Measurements from ENCODE around the gene ACOT13. TPM values are rescaled to one million over a fixed set of nuclear protein-coding genes. Genes with fewer than 3 reads are reported as not detected.
"Not testable (repeated sequence)": the region's sequence is repeated elsewhere in the genome, so short reads cannot be mapped to it uniquely, and the experiment has no call there.

Gene ACOT13
- total RNA-seq, 1 donor from 2014 or later = 43.4 TPM

DNA sequence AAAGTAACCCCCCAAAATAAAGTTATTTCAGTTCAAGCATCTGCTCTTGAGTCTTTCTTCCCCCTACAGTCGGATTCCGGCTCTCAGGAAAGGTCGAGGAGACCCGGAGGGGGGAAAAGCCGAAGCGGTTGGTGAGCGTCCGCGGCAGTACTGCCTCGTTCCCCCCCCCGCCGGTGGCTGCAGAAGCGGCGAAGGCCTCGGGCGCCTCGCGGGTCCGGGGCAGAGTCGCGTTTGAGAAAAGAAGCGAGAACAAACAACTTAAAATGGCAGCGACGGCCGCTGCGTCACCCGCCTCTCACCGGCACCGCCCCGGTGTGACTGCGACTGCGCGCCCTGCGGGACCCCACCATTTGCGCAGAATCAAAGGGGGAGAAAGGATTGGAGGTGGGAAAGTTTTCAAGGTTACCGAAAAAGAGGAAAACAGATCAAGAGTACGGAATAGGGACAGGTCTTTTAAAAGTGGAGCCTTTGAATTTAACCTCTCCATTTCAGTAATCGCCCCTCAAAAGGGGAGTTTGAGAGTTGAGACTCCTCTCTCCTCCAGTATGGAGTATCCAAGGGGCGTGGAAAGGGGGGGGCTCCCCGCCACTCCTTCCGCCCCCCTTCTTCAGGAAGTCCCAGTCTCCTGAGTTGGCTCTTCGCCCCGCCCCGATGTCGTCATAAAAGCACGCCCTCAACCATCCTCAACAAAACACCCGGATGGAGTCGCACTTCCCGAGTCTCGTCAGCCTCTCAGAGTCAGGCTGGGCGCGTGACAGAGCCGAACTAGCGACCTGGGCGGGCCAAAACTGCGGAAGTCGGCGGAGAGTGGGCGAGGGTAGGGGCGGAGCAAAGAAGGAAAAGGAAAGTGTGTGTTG is 54.0 kb downstream of the ACOT13 start:
- ATAC-seq = peak; percentile 89

DNA sequence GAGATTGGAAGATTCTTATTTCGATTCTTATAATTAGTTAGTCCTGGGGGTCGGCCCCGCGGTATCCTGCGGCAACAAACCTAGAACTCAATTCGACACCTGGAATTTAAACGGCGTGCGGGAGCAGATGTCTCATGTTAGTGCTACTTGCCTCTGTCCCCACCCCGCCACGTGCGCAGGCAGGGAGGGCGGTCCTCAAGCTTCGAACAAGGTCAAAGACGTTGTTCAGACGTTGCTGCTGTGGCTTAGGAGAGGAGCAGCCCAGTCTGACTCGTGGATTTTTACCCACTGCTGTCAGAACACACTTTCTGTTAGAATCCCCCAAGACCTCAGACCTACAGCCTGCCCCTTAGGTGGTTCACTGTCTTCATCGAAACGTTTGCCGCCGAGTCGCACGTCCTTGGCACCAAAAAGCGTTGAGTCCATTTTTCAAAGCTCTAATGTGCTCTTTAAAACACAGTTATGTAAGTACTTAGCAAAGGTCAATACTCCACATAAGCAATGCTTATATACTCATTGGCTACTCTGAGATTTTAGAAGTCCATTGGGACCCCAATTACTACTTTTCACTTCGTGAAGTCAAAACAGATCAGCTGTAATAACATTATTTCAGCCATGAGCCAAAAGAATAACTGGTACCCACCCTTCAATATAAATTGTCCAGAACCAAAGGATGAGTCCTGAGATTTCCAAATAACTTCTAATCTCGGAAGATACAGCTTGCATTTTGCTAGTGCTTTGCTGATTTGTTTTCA is 54.8 kb downstream of the ACOT13 start:
- DNase-seq (ENCODE audit: low spot score) (peak; percentile 90), ATAC-seq (peak; percentile 73)

More for the DNA sequence above, 54.0 kb downstream of the ACOT13 start:
- DNase-seq (ENCODE audit: low spot score) = peak; percentile 100

DNA sequence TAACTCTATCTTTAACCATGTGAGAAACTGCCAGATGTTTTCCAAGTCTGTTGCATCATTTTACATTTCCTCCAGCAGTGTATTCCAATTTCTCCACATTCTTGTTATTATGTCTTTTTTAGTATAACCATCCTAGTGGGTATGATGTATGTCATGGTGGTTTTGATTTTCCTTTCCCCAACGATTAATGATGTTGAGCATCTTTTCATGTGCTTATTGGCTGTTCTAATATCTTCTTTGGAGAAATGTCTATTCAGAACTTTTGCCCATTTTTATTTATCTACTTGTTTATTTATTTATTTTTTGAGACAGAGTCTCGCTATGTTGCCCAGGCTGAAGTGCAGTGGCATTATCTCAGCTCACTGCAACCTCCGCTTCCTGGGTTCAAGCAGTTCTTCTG is 56.4 kb downstream of the ACOT13 start:
- DNase-seq (ENCODE audit: low spot score) (no peak), ATAC-seq (no peak)

DNA sequence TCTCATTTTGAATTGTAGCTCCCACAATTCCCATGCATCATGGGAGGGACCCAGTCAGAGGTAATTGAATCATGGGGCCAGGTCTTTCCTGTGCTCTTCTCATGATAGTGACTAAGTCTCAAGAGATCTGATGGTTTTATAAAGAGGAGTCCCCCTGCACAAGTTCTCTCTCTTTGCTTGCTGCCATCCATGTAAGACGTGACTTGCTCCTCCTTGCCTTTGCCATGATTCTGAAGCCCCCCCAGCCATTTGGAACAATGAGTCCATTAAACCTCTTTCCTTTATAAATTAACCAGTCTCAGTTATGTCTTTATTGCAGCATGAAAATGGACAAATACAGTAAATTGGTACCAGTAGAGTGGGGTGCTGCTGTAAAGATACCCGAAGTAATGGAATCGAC is 63.8 kb downstream of the ACOT13 start:
- not testable (repeated sequence) for DNase-seq (ENCODE audit: low spot score); ATAC-seq

DNA sequence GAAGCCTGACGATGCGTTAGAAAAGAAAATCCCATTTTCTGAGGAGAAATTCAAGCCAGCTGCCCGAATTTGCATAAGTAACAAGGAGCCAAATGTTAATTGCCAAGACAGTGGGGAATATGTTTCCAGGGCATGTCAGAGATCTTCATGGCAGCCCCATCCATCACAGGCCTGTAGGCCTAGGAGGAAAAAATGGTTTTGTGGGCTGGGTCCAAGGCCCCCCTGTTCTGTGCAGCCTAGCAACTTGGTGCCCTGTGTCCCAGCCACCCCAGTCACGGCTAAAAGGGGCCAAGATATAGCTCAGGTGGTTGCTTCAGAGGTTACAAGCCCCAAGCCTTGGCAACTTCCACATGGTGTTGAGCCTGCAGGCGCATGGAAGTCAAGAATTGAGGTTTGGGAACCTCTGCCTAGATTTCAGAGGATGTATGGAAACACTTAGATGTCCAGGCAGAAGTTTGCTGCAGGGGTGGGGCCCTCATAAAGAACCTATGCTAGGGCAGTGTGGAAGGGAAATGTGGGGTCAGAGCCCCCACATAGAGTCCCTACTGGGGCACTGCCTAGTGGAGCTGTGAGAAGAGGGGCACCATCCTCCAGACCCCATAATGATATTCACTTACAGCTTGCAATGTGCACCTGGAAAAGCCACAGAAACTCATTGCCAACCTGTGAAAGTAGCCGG is 64.7 kb downstream of the ACOT13 start:
- ATAC-seq = not testable (repeated sequence)

DNA sequence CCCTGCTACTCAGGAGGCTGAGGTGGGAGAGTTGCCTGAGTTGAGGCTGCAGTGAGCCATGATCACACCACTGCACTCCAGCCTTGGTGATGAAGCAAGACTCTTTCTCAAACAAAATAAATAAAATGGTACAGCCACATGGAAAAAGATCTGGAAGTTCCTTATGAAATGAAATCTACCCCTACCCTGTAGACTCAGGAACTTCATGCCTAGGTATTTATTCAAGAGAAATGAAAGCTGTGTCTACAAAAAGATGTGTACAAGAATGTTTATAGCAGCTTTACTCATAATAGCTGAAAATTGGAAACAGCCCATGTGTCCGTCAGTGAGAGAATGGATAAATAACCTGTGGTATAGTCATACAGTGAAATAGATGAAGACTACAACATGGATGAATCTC is 67.3 kb downstream of the ACOT13 start:
- no peak for DNase-seq (ENCODE audit: low spot score)
- ATAC-seq = no peak

More for the DNA sequence above, 64.7 kb downstream of the ACOT13 start:
- DNase-seq (ENCODE audit: low spot score) = not testable (repeated sequence)

DNA sequence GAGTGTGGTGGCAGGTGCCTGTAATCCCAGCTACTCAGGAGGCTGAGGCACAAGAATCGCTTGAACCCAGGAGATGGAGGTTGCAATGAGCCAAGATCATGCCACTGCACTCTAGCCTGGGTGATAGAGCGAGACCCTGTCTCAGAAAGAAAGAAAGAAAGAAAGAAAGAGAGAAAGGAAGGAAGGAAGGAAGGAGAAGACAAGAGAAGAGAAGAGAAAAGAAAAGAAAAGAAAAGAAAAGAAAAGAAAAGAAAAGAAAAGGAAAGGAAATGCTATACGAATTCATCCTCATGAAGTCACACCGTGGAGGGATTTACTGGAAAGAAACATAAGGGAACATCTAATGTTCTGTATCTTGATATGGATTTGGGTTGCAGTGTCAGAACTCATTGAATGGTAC is 67.8 kb downstream of the ACOT13 start:
- not testable (repeated sequence) for DNase-seq (ENCODE audit: low spot score); ATAC-seq

DNA sequence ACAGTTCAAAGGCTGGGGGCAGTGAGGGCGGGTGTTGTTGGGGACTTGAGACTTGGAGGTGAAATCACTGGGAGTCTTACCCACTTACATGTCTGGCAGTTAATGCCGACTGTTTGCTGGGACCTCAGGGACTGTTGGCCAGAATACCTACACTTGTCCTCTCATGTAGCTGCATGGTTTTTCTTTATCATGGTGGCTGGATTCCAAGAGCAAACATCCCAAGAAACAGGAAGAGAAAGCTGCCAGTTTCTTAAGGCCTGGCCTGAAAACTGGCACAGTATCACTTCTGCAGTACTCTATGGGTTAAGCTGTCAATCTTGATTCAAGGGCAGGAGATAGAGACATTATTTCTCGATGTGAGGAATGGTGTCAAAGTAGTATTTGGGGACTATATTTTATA is 71.9 kb downstream of the ACOT13 start:
- DNase-seq (ENCODE audit: low spot score) (no peak), ATAC-seq (no peak)

DNA sequence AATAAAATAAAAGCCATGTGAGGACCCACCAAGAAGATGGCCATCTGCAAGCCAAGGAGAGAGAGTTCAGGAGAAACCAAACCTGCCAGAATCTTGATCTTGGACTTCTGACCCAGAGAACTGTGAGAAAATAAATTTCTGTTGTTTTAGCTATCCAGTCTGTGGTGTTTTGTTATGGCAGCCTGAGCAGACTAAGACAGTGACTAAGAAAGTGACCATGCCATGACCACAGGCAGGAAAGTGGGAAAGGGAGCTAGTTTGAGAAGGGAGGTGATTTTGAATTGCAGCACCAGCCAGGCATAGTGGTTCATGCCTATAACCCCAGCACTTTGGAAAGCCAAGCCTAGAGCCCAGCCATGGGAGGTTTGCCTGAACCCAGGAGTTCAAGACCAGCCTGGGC is 74.0 kb downstream of the ACOT13 start:
- DNase-seq (ENCODE audit: low spot score) = no peak
- ATAC-seq = no peak

DNA sequence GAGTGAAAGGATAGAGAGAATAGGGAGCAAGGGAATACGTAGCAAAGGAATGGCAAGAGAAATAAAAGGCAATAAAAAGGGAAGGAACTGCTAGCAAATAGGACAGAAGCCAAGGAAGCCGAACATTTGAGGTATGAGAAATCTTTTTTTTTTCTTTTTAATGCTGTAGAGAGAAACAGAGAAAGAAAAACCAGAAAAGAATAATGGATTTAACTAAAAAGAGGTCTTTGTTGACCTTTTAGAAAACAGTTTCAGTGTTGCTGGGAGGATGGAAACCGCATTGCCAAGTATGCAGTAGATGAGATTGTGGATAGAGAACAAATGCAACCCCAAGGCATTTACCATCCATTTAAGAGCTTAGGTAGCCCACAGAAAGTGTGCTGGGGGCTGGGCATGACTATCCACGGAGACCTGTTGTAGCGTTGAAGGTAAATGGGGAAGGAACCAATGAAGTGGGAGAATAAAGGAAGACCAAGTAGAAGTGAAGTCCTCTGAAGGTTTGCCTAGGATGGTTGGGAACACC is 75.4 kb downstream of the ACOT13 start:
- no peak for DNase-seq (ENCODE audit: low spot score)
- ATAC-seq = no peak

DNA sequence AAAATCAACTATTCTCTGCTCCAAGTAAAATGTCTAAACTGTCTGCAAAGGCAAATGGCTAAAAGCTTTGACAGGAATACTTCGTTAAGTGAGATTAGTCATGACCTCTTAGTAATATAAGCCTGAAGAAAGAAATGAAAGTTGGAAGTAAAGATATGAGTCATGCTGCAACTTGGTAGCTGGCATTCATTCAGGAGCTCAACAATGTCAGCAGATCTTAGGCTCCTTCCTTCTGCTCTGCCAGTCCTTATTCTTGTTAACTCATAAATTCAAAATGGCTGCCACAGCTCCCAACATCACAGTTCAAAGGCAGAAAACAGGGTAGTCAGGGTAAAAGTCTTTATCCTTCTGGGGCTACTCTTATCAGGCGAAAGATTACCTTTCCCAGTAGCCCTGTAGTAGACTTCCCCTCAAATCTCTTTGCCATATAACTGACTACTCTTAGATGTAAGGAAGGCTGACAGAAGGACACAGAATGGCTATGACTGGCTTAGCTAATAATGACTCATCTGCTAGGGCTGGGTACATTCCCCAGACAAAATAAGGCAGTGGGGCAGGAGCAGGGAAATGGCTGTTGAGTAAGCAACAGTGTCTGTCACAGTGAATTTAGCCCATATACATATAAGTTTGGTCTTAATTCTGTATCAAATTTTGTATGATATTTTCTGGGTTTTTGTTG is 76.5 kb downstream of the ACOT13 start:
- ATAC-seq = no peak
- DNase-seq (ENCODE audit: low spot score) = no peak

DNA sequence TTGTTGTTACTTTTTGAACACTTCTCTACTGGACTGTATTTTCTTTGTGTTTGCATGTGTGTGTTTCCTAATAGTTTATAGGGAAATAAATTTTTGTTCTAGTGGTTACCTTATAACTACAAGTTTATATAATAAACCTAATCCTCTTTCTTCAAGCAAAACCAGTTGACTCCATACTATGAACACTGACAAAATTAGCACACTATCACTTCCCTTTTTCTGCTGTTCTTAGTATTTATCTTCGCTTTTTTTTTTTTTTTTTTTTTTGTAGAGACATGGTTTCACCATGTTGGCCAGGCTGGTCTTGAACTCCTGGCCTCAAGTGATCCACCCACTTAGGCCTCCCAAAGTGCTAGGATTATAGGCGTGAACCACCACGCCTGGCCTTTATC is 77.1 kb downstream of the ACOT13 start:
- ATAC-seq = no peak
- no peak for DNase-seq (ENCODE audit: low spot score)

DNA sequence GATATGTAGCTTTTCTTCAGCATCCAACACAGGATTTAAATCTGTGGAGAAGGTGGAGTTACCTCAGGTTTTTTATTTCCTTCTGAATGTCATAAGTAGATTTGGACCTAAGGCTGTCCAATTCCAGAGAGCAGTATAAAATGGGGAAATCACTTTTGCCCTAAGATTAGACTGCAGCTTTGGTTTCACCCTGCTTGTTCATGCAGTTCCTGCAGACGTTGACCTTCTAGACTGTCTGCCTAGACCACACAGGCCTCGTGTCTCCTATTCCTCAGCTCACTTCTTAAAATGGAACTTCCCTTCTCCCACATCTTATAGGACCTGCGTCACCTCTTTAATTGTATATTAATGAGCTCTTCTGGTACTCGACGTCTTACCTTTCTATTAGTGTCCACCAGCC is 78.0 kb downstream of the ACOT13 start:
- no peak for DNase-seq (ENCODE audit: low spot score)
- peak; percentile 44 for ATAC-seq

DNA sequence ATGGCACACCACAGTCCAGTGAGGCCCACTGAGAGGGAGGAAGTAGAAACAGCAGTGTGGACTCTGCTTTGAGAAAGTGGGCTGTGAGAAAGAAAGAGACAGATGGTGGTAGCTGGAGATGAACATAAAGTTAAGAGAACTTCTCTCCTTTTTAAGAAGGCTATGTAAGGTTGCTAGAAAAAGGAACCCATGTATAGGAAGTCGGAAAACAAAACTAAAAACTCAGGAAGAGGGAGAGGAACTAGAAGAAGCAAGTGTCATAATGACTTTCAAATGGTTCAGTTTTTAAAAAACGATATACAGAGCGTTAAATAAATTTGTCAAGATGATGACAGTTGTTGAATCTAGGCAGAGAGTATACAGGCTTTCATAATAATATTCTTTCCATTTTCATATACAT is 82.4 kb downstream of the ACOT13 start:
- no peak for ATAC-seq

DNA sequence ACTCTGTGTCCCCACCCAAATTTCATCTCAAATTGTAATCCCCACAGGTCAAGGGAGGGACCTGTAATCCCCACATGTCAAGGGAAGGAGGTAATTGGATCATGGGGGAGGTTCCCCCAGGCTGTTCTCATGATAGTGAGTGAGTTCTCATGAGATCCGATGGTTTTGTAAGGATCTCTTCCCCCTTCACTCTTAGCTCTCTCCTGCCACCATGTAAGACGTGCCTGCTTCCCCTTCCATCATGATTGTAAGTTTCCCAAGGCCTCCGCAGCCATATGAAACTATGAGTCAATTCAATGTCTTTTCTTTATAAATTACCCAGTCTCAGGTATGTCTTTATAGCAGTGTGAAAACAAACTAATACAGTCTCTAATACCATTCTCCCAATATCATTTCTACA is 84.0 kb downstream of the ACOT13 start:
- ATAC-seq; DNase-seq (ENCODE audit: low spot score): not testable (repeated sequence)

More for the DNA sequence above, 82.4 kb downstream of the ACOT13 start:
- no peak for DNase-seq (ENCODE audit: low spot score)

DNA sequence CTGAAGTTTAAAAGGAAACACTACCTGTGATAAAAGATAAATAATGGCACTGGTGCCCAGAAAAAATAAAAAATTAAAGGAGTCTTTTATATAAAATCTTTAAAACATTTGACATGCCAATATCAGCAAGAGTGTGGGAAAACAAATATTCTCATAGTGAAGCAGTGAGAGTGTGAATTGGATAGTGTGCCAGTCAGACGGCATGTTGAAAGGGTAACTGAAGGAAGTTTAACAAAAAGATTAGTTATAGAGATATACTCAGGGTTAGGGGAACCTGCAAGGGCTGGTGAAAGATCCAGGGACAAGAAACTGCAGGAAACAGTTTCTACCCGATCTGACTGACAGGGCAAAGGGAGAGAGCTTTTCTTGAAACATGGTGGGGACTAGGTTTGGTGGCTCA is 85.6 kb downstream of the ACOT13 start:
- ATAC-seq (no peak), DNase-seq (ENCODE audit: low spot score) (no peak)

DNA sequence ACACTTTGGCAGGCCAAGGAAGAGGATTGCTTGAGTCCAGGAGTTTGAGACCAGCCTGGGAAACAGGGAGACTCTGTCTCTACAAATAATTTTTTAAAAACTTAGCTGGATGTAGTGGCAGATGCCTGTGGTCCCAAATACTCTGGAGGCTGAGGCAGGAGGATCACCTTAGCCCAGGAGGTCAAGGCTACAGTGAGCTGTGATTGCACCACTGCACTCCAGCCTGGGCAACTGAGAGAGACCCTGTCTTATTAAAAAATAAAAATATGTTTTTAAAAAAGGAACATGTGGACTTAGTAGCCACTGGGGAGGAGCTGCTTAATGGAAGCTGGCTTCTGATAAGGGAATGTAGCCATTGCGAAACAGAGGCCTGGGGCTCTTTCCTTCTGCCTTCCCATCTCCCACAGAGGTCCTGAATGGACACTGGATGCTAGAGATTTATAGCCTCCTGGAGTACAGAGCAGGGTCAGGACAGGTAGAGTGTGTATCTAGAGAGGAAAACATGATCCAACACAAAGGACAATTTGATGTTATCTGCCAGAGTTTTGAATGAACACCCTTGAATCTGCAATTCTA is 86.1 kb downstream of the ACOT13 start:
- ATAC-seq = no peak
- DNase-seq (ENCODE audit: low spot score) = no peak

DNA sequence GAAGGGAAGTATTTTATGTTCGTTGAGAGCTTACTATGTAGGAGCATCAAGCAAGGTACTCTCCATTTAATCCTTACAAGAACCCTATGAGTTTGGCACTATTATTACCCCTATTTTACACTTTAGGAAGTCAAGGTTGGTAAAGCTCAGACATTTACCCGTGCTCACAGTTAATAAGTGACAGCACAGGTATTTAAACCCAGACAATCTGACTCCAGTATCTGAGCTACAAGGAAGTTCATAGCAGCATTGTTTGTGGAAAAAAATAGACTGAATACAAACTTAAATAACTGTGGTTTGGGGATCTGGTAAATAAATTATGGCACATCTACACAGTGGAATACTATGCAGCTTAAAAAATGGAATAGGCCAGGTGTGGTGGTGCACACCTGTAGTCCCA is 86.7 kb downstream of the ACOT13 start:
- ATAC-seq (no peak), DNase-seq (ENCODE audit: low spot score) (no peak)

DNA sequence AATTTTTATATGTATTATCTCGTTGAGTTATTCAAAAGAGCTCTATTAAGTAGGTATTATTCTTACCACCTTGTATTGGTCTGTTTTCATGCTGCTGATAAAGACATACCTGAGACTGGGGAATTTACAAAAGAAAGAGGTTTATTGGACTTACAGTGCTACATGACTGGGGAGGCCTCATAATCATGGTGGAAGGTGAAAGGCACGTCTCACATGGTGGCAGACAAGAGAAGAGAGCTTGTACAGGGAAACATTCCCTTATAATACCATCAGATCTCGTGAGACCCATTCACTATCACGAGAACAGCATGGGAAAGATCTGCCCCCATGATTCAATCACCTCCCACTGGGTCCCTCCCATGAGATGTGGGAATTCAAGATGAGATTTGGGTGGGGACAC is 87.5 kb downstream of the ACOT13 start:
- not testable (repeated sequence) for DNase-seq (ENCODE audit: low spot score); ATAC-seq

Measured in left lobe of liver (tissue), 2 donors.